Tibial nerve (tissue), 4 donors: ENCODE measurements around the gene EXOC8.

Source experiments
- CTCF ChIP-seq, 5 experiments: fragments of 200-600 bp in 3 of 5; fragments of 450-650 bp in 2 of 5; sonication (generic) in 3 of 5; IDR thresholded peaks; one replicate each; pipeline ENCODE4 v1.5.1; 2016 to 2019; ENCODE audit warnings: antibody characterized with exemption in 5 of 5, mild to moderate bottlenecking in 3 of 5, moderate library complexity in 2 of 5
- EP300 ChIP-seq, 2 donors: sonication (generic); formaldehyde crosslinking; IDR thresholded peaks; one replicate each; pipeline ENCODE4 v1.6.1; 2017; ENCODE audit warnings: antibody characterized with exemption in 2 of 2, mild to moderate bottlenecking in 1 of 2
- POLR2A ChIP-seq, 2 donors: fragments of 450-650 bp; IDR thresholded peaks; one replicate each; pipeline ENCODE4 v1.6.1; 2017; ENCODE audit warnings: antibody characterized with exemption in 2 of 2, mild to moderate bottlenecking in 2 of 2, moderate library complexity in 2 of 2

- TF ChIP-seq CTCF (IDR thresholded peaks at IDR 0.05) (no peak), POLR2A (IDR thresholded peaks at IDR 0.05) (no peak), EP300 (IDR thresholded peaks at IDR 0.05) (no peak)
These were observed 4.9 kb downstream of the EXOC8 start for GRCh38 chr1:231332761-231333160.
